ENCODE measurements around the gene HDAC4.

HDAC4 gene

GRCh38 chr2:239142806-239143205, 258.0 kb downstream of the HDAC4 start:
- no peak overlapping the region for H2BK120ac ChIP-seq (ENCODE audit: insufficient read depth, low read length, poor library complexity)
- no peak overlapping the region for H2AFZ ChIP-seq (ENCODE audit: insufficient read depth, low read length, poor library complexity)

GRCh38 chr2:239142296-239142695, 258.5 kb downstream of the HDAC4 start:
- no peak overlapping the region for H2BK120ac ChIP-seq (ENCODE audit: insufficient read depth, low read length, poor library complexity)
- peaks cover 4 to 8% of the 10 kb centered on the region in 2 experiments for H3K36me3 ChIP-seq (ENCODE audit: control insufficient read depth in 1 of 2, insufficient read depth in 2 of 2, low read length in 2 of 2)
- H3K23ac ChIP-seq (ENCODE audit: low read length): no peak overlapping the region
- no peak overlapping the region for H2BK12ac ChIP-seq (ENCODE audit: low read length)
- H3K4me2 ChIP-seq (ENCODE audit: low read length): no peak overlapping the region
- H3K79me1 ChIP-seq (ENCODE audit: low read length): no peaks in the 10 kb centered on the region
- no peaks in the 10 kb centered on the region for H3K4me1 ChIP-seq (ENCODE audit: control insufficient read depth in 1 of 2, insufficient read depth in 2 of 2, low read length in 2 of 2)
- H2AFZ ChIP-seq (ENCODE audit: insufficient read depth, low read length, poor library complexity): no peak overlapping the region
- no peak overlapping the region for H3K4me3 ChIP-seq (ENCODE audit: low read depth, low read length)
- H3K4ac ChIP-seq (ENCODE audit: low read depth, low read length): no peak overlapping the region
- WGBS (ENCODE audit: extremely low coverage, insufficient coverage, insufficient read length): no CpG with 5 or more reads among the region's 13 CpGs
- no peak overlapping the region for H2AK5ac ChIP-seq (ENCODE audit: low read length)
- H3K27me3 ChIP-seq (ENCODE audit: insufficient read depth, low read length): no peaks in the 10 kb centered on the region
- no peak overlapping the region for H2BK5ac ChIP-seq (ENCODE audit: low read depth, low read length, poor library complexity)
- H4K8ac ChIP-seq (ENCODE audit: low read depth, low read length): no peak overlapping the region
- H3K79me2 ChIP-seq (ENCODE audit: control insufficient read depth, insufficient read depth, low read length, poor library complexity): no peaks in the 10 kb centered on the region
- no peak overlapping the region for H4K12ac ChIP-seq (ENCODE audit: low read depth, low read length)
- no peak overlapping the region for H4K91ac ChIP-seq (ENCODE audit: low read depth, low read length)
- H3K9me3 ChIP-seq (ENCODE audit: insufficient read depth, low read depth, low read length): no peaks in the 10 kb centered on the region
- no peak for DNase-seq
- H3K9ac ChIP-seq (ENCODE audit: low read length): no peak overlapping the region
- H3K14ac ChIP-seq (ENCODE audit: low read length): no peak overlapping the region
- no peak overlapping the region for H3K18ac ChIP-seq (ENCODE audit: low read length)
- no peak overlapping the region for H3K27ac ChIP-seq (ENCODE audit: low read depth, low read length)

More at GRCh38 chr2:239142806-239143205, 258.0 kb downstream of the HDAC4 start:
- H2BK12ac ChIP-seq (ENCODE audit: low read length): no peak overlapping the region
- no peak overlapping the region for H4K91ac ChIP-seq (ENCODE audit: low read depth, low read length)
- no peaks in the 10 kb centered on the region for H3K79me1 ChIP-seq (ENCODE audit: low read length)
- no peak overlapping the region for H4K12ac ChIP-seq (ENCODE audit: low read depth, low read length)
- no peak overlapping the region for H4K8ac ChIP-seq (ENCODE audit: low read depth, low read length)
- no peak overlapping the region for H3K4me3 ChIP-seq (ENCODE audit: low read depth, low read length)
- H3K14ac ChIP-seq (ENCODE audit: low read length): no peak overlapping the region
- H2BK5ac ChIP-seq (ENCODE audit: low read depth, low read length, poor library complexity): no peak overlapping the region
- H3K27me3 ChIP-seq (ENCODE audit: insufficient read depth, low read length): no peaks in the 10 kb centered on the region
- peaks cover 7% of the 10 kb centered on the region in 2 experiments for H3K36me3 ChIP-seq (ENCODE audit: control insufficient read depth in 1 of 2, insufficient read depth in 2 of 2, low read length in 2 of 2)
- H3K4me1 ChIP-seq (ENCODE audit: control insufficient read depth in 1 of 2, insufficient read depth in 2 of 2, low read length in 2 of 2): no peaks in the 10 kb centered on the region
- H3K4me2 ChIP-seq (ENCODE audit: low read length): no peak overlapping the region
- WGBS (ENCODE audit: extremely low coverage, insufficient coverage, insufficient read length): no CpG with 5 or more reads among the region's 9 CpGs
- H3K79me2 ChIP-seq (ENCODE audit: control insufficient read depth, insufficient read depth, low read length, poor library complexity): no peaks in the 10 kb centered on the region
- no peak for DNase-seq
- H3K18ac ChIP-seq (ENCODE audit: low read length): no peak overlapping the region
- no peak overlapping the region for H2AK5ac ChIP-seq (ENCODE audit: low read length)
- no peak overlapping the region for H3K27ac ChIP-seq (ENCODE audit: low read depth, low read length)
- H3K4ac ChIP-seq (ENCODE audit: low read depth, low read length): no peak overlapping the region
- H3K9ac ChIP-seq (ENCODE audit: low read length): no peak overlapping the region
- H3K9me3 ChIP-seq (ENCODE audit: insufficient read depth, low read depth, low read length): no peaks in the 10 kb centered on the region
- no peak overlapping the region for H3K23ac ChIP-seq (ENCODE audit: low read length)

GRCh38 chr2:239141021-239141760, 259.6 kb downstream of the HDAC4 start:
- H3K4me2 ChIP-seq (ENCODE audit: low read length): no peak overlapping the region
- no peak overlapping the region for H2BK12ac ChIP-seq (ENCODE audit: low read length)
- H3K79me1 ChIP-seq (ENCODE audit: low read length): no peaks in the 10 kb centered on the region
- no peak overlapping the region for H2AK5ac ChIP-seq (ENCODE audit: low read length)
- H3K14ac ChIP-seq (ENCODE audit: low read length): no peak overlapping the region
- no peaks in the 10 kb centered on the region for H3K9me3 ChIP-seq (ENCODE audit: insufficient read depth, low read depth, low read length)
- H2BK120ac ChIP-seq (ENCODE audit: insufficient read depth, low read length, poor library complexity): no peak overlapping the region
- H3K27ac ChIP-seq (ENCODE audit: low read depth, low read length): no peak overlapping the region
- DNase-seq: no peak
- H3K4ac ChIP-seq (ENCODE audit: low read depth, low read length): no peak overlapping the region
- H3K36me3 ChIP-seq (ENCODE audit: control insufficient read depth in 1 of 2, insufficient read depth in 2 of 2, low read length in 2 of 2): peaks cover 4 to 10% of the 10 kb centered on the region in 2 experiments
- WGBS (ENCODE audit: extremely low coverage, insufficient coverage, insufficient read length): no CpG with 5 or more reads among the region's 14 CpGs
- no peak overlapping the region for H3K9ac ChIP-seq (ENCODE audit: low read length)
- no peak overlapping the region for H4K8ac ChIP-seq (ENCODE audit: low read depth, low read length)
- H4K91ac ChIP-seq (ENCODE audit: low read depth, low read length): no peak overlapping the region
- no peak overlapping the region for H3K4me3 ChIP-seq (ENCODE audit: low read depth, low read length)
- no peak overlapping the region for H3K23ac ChIP-seq (ENCODE audit: low read length)
- no peaks in the 10 kb centered on the region for H3K79me2 ChIP-seq (ENCODE audit: control insufficient read depth, insufficient read depth, low read length, poor library complexity)
- no peaks in the 10 kb centered on the region for H3K27me3 ChIP-seq (ENCODE audit: insufficient read depth, low read length)
- no peaks in the 10 kb centered on the region for H3K4me1 ChIP-seq (ENCODE audit: control insufficient read depth in 1 of 2, insufficient read depth in 2 of 2, low read length in 2 of 2)
- no peak overlapping the region for H2AFZ ChIP-seq (ENCODE audit: insufficient read depth, low read length, poor library complexity)
- H2BK5ac ChIP-seq (ENCODE audit: low read depth, low read length, poor library complexity): no peak overlapping the region
- H3K18ac ChIP-seq (ENCODE audit: low read length): no peak overlapping the region
- no peak overlapping the region for H4K12ac ChIP-seq (ENCODE audit: low read depth, low read length)

- no peak overlapping the region for H3K4ac ChIP-seq (ENCODE audit: low read depth, low read length)
- H2BK5ac ChIP-seq (ENCODE audit: low read depth, low read length, poor library complexity): no peak overlapping the region
- H4K91ac ChIP-seq (ENCODE audit: low read depth, low read length): no peak overlapping the region
- peaks cover 4 to 10% of the 10 kb centered on the region in 2 experiments for H3K36me3 ChIP-seq (ENCODE audit: control insufficient read depth in 1 of 2, insufficient read depth in 2 of 2, low read length in 2 of 2)
- no peaks in the 10 kb centered on the region for H3K27me3 ChIP-seq (ENCODE audit: insufficient read depth, low read length)
- no peak for DNase-seq
- no peak overlapping the region for H3K14ac ChIP-seq (ENCODE audit: low read length)
- no peaks in the 10 kb centered on the region for H3K79me2 ChIP-seq (ENCODE audit: control insufficient read depth, insufficient read depth, low read length, poor library complexity)
- H3K9me3 ChIP-seq (ENCODE audit: insufficient read depth, low read depth, low read length): no peaks in the 10 kb centered on the region
- no peak overlapping the region for H3K9ac ChIP-seq (ENCODE audit: low read length)
- H2AK5ac ChIP-seq (ENCODE audit: low read length): no peak overlapping the region
- H3K4me1 ChIP-seq (ENCODE audit: control insufficient read depth in 1 of 2, insufficient read depth in 2 of 2, low read length in 2 of 2): no peaks in the 10 kb centered on the region
- H2AFZ ChIP-seq (ENCODE audit: insufficient read depth, low read length, poor library complexity): no peak overlapping the region
- no peaks in the 10 kb centered on the region for H3K79me1 ChIP-seq (ENCODE audit: low read length)
- no peak overlapping the region for H3K18ac ChIP-seq (ENCODE audit: low read length)
- no peak overlapping the region for H4K12ac ChIP-seq (ENCODE audit: low read depth, low read length)
- H3K4me2 ChIP-seq (ENCODE audit: low read length): no peak overlapping the region
- no peak overlapping the region for H3K23ac ChIP-seq (ENCODE audit: low read length)
- no peak overlapping the region for H3K27ac ChIP-seq (ENCODE audit: low read depth, low read length)
- no peak overlapping the region for H2BK120ac ChIP-seq (ENCODE audit: insufficient read depth, low read length, poor library complexity)
- no peak overlapping the region for H2BK12ac ChIP-seq (ENCODE audit: low read length)
- WGBS (ENCODE audit: extremely low coverage, insufficient coverage, insufficient read length): no CpG with 5 or more reads among the region's 23 CpGs
- H4K8ac ChIP-seq (ENCODE audit: low read depth, low read length): no peak overlapping the region
- no peak overlapping the region for H3K4me3 ChIP-seq (ENCODE audit: low read depth, low read length)
Observed at GRCh38 chr2:239140346-239141020, 260.3 kb downstream of the HDAC4 start.
